ENCODE results near the gene GPATCH4. TPM values are rescaled to one million over a fixed set of nuclear protein-coding genes. Genes with fewer than 3 reads are reported as not detected.
A peak's percentile ranks its signal among the peaks of the same experiment; 100 is the strongest.

Gene GPATCH4
- total and polyA plus RNA-seq, 10 of the 15 experiments (the other 5 are each of a cell fraction or from before 2014, with no cell fraction given), result 35.5 to 111 (median 73.9) TPM

- TF ChIP-seq RUNX3 (IDR thresholded peaks at IDR 0.05; ENCODE audit: low read length) (peak; percentile 58), SPI1 (IDR thresholded peaks at IDR 0.05; ENCODE audit: borderline replicate concordance, insufficient read depth, low read depth, low read length) (peak; percentile 89; the same call in 1 of the 2 replicates), SP1 (IDR thresholded peaks at IDR 0.05; ENCODE audit: low read depth, low read length) (no peak), IKZF2 (IDR thresholded peaks at IDR 0.05) (0 out of 4 replicates have a peak, but pooled peaks of 1 of the 2 experiments have one; percentile 14), GABPA (IDR thresholded peaks at IDR 0.05; ENCODE audit: low read depth) (peak; percentile 50; the same call in 1 of the 2 replicates)
- ChIA-PET CTCF (interaction anchor here (0.8 to 4.2 kb wide), 10 partner anchors 11 to 258 kb away, joined by 3 to 26 read pairs (median 3); no protein-coding TSS in a partner anchor), SMC1A (ENCODE audit: uncharacterized antibody, unreplicated experiment) (interaction anchor here (0.6 to 2.5 kb wide), 6 partner anchors 9 to 197 kb away, joined by 3 to 8 read pairs (median 3); no protein-coding TSS in a partner anchor), RAD21 (ENCODE audit: unreplicated experiment) (interaction anchor here (0.8 to 1.5 kb wide), 3 partner anchors 16 to 81 kb away, joined by 3 read pairs; no protein-coding TSS in a partner anchor), POLR2A (interaction anchor here (0.6 to 1.4 kb wide), 3 partner anchors 12 to 22 kb away, joined by 3 to 4 read pairs (median 3); no protein-coding TSS in a partner anchor)
- Histone ChIP-seq H3K27me3 (replicated peaks in 1 of 2; ENCODE audit: control insufficient read depth in 2 of 2, insufficient read depth in 2 of 2, low read length in 1 of 2) (peaks cover 0 to 2% of the 10 kb centered on the region in 2 experiments; a peak in 3 of 4 replicates), H3K9me3 (replicated peaks; ENCODE audit: control insufficient read depth, insufficient read depth, low read length) (no peaks in the 10 kb centered on the region), H3K4me1 (ENCODE audit: control insufficient read depth, insufficient read depth, low read length) (peaks cover 8% of the 10 kb centered on the region), H2AFZ (ENCODE audit: control insufficient read depth, low read depth, low read length) (no peak overlapping the region), H3K36me3 (ENCODE audit: control insufficient read depth in 2 of 2, insufficient read depth in 2 of 2, low read length in 1 of 2) (no peaks in the 10 kb centered on the region), H3K79me2 (ENCODE audit: control insufficient read depth, insufficient read depth, low read length) (no peaks in the 10 kb centered on the region), H3K4me2 (ENCODE audit: control insufficient read depth, insufficient read depth) (no peak overlapping the region), H3K27ac (ENCODE audit: control insufficient read depth, insufficient read depth) (no peak overlapping the region), H3K9ac (ENCODE audit: control insufficient read depth, insufficient read depth, low read length) (no peak overlapping the region), H4K20me1 (ENCODE audit: control insufficient read depth, insufficient read depth) (no peaks in the 10 kb centered on the region), H3K4me3 (no peak overlapping the region)
- in situ Hi-C loops (cut with MboI) (no loop called here), intact Hi-C loops (cut with micrococcal nuclease; ENCODE audit: unreplicated experiment) (no loop called here)
- 25% methylated on average over 7 of the region's 7 CpGs for WGBS (ENCODE audit: insufficient coverage, insufficient replicate concordance, low lambda C conversion rate, missing lambda C conversion rate)
- FAIRE-seq, result peak; percentile 35
- no peak for DNase-seq (ENCODE audit: low read depth, low spot score)
- peak; percentile 81 for ATAC-seq
- no TSS peak for BruUV-seq (replicated peaks)
Measured at GRCh38 chr1:156643778-156644092, 42.5 kb upstream of the GPATCH4 start.

DNA sequence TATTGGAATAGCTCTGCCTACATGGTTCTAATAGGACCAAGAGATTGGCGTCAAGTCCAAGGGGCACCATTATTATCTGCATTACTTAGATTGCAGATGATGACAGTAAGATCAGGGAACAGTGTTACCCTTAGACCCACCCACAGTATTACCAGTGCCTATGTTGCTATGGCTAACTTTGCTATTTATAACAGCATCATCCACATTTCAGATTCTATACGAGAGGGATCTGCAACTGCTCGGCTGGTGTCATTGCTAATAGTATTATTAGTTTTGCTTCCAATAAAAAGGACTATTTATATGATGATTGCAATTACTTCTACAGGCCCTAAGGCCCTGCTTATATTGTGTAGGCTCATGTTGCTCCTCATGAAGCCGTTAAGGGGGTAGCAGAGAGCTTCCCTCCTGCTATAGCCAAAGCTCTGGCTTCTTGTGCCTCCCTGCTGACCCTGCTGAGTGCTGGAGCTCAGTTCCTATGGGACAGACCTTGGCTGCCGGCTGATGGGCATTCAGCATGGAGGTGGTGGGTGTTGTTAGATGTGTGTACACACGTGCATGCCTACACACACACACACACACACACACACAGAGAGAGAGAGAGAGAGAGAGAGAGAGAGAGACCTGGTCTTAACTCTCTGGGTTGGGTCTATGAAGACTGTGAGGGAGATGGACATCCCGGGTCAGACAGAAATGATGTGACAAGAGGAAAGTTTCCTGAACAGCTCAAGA, 41.9 kb upstream of the GPATCH4 start:
- DNase-seq (ENCODE audit: low read depth, low spot score) (no peak), ATAC-seq (no peak), FAIRE-seq (no peak)
- TF ChIP-seq ZZZ3 (IDR thresholded peaks at IDR 0.05; ENCODE audit: control insufficient read depth, insufficient read length, low read depth), result peak; percentile 58
- no peak for TF ChIP-seq NR2C1 (IDR thresholded peaks at IDR 0.05)
- 44% methylated on average over 6 of the region's 7 CpGs for WGBS (ENCODE audit: insufficient coverage, insufficient replicate concordance, low lambda C conversion rate, missing lambda C conversion rate)
- intact Hi-C loops (cut with micrococcal nuclease; ENCODE audit: unreplicated experiment), result no loop called here
- Histone ChIP-seq H4K20me1 (ENCODE audit: control insufficient read depth, insufficient read depth) (no peaks in the 10 kb centered on the region), H3K9ac (ENCODE audit: control insufficient read depth, insufficient read depth, low read length) (no peak overlapping the region), H3K79me2 (ENCODE audit: control insufficient read depth, insufficient read depth, low read length) (no peaks in the 10 kb centered on the region), H3K27me3 (replicated peaks in 1 of 2; ENCODE audit: control insufficient read depth in 2 of 2, insufficient read depth in 2 of 2, low read length in 1 of 2) (peaks cover 0 to 2% of the 10 kb centered on the region in 2 experiments; a peak in 3 of 4 replicates), H3K36me3 (ENCODE audit: control insufficient read depth in 2 of 2, insufficient read depth in 2 of 2, low read length in 1 of 2) (no peaks in the 10 kb centered on the region), H3K4me1 (ENCODE audit: control insufficient read depth, insufficient read depth, low read length) (peaks cover 8% of the 10 kb centered on the region), H2AFZ (ENCODE audit: control insufficient read depth, low read depth, low read length) (no peak overlapping the region), H3K9me3 (replicated peaks; ENCODE audit: control insufficient read depth, insufficient read depth, low read length) (no peaks in the 10 kb centered on the region), H3K4me2 (ENCODE audit: control insufficient read depth, insufficient read depth) (no peak overlapping the region), H3K27ac (ENCODE audit: control insufficient read depth, insufficient read depth) (no peak overlapping the region), H3K4me3 (no peak overlapping the region)
- ChIA-PET POLR2A (interaction anchor here (0.5 to 1.4 kb wide), 4 partner anchors 15 to 22 kb away, joined by 3 to 5 read pairs (median 4); no protein-coding TSS in a partner anchor), SMC1A (ENCODE audit: uncharacterized antibody, unreplicated experiment) (interaction anchor here (0.6 to 2.5 kb wide), 6 partner anchors 9 to 196 kb away, joined by 3 to 8 read pairs (median 3); no protein-coding TSS in a partner anchor), CTCF (interaction anchor here (0.8 to 4.2 kb wide), 10 partner anchors 12 to 258 kb away, joined by 3 to 26 read pairs (median 3); no protein-coding TSS in a partner anchor), RAD21 (ENCODE audit: unreplicated experiment) (interaction anchor here (0.8 to 1.5 kb wide), 3 partner anchors 16 to 82 kb away, joined by 3 read pairs; no protein-coding TSS in a partner anchor)
- in situ Hi-C loops (cut with MboI), result no loop called here
- no TSS peak for BruUV-seq (replicated peaks)
